Tibial nerve (tissue), 4 donors: Measurements from ENCODE around the gene ILKAP.

Experiments
- EP300 ChIP-seq, 2 donors: sonication (generic); formaldehyde crosslinking; IDR thresholded peaks; one replicate each; pipeline ENCODE4 v1.6.1; 2017; ENCODE audit warnings: antibody characterized with exemption in 2 of 2, mild to moderate bottlenecking in 1 of 2
- POLR2A ChIP-seq, 2 donors: fragments of 450-650 bp; IDR thresholded peaks; one replicate each; pipeline ENCODE4 v1.6.1; 2017; ENCODE audit warnings: antibody characterized with exemption in 2 of 2, mild to moderate bottlenecking in 2 of 2, moderate library complexity in 2 of 2
- TF ChIP-seq, protein P1 (sequence below), 5 experiments: fragments of 200-600 bp in 3 of 5; fragments of 450-650 bp in 2 of 5; sonication (generic) in 3 of 5; IDR thresholded peaks; one replicate each; pipeline ENCODE4 v1.5.1; 2016 to 2019; ENCODE audit warnings: antibody characterized with exemption in 5 of 5, mild to moderate bottlenecking in 3 of 5, moderate library complexity in 2 of 5

GRCh38 chr2:238250896-238251295 lies 47.4 kb upstream of the ILKAP start:
- TF ChIP-seq, protein P1, sequence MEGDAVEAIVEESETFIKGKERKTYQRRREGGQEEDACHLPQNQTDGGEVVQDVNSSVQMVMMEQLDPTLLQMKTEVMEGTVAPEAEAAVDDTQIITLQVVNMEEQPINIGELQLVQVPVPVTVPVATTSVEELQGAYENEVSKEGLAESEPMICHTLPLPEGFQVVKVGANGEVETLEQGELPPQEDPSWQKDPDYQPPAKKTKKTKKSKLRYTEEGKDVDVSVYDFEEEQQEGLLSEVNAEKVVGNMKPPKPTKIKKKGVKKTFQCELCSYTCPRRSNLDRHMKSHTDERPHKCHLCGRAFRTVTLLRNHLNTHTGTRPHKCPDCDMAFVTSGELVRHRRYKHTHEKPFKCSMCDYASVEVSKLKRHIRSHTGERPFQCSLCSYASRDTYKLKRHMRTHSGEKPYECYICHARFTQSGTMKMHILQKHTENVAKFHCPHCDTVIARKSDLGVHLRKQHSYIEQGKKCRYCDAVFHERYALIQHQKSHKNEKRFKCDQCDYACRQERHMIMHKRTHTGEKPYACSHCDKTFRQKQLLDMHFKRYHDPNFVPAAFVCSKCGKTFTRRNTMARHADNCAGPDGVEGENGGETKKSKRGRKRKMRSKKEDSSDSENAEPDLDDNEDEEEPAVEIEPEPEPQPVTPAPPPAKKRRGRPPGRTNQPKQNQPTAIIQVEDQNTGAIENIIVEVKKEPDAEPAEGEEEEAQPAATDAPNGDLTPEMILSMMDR (IDR thresholded peaks at IDR 0.05): no peak
- TF ChIP-seq POLR2A (IDR thresholded peaks at IDR 0.05): no peak
- TF ChIP-seq EP300 (IDR thresholded peaks at IDR 0.05): no peak
